GM18867 (cell line): Measurements from ENCODE around the gene FSD1.

Experiments used
- ATAC-seq: cut with Tn5 transposase; IDR thresholded peaks from one replicate; pipeline ENCODE4 v1.9.1; 2021; ENCODE audit warnings: mild to moderate bottlenecking, moderate library complexity; ENCODE audit not compliant: unreplicated experiment

Gene FSD1

DNA sequence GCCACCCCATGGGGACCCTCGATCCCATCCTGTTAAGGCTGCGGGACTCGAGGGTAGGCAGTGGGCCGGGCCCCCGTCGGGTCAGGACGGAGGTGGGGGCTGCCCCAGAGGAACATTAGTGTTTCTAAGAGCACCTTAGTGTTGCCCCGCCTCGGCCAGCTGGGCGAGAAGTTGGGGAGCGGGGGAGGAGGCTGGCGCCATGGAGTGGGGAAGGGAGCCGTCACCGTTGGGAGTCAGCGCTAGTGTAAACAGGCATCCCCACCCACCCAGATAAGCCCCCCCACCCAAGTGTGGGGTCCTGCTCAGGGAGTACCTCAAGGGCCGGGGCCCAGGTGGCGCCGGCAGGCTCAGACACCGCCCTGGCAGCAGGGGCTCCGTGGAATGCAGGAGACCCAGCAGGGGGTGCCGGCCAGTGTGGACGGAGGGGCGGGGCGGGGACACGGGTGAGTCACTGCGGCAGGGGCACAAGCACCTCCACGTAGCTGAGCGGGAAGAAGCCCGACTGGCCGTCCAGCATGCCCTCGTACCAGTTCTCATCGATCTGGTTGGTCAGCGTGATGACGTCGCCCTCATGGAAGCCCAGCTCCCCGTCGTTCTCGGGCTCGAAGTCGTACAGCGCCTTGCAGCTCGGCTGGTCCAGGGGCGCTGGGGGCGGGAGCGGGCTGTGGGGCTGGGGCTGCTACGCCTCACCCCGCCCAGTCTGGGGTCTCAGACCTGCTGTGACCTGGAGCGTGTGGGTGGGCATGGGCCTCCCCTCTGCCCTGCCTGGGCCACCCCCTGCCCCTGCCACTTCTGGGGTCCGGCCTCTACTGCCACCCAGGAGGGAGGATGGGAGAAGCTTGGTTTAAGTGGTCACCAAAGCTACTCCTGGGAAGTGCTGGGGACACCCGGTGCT lies 57.0 kb downstream of the FSD1 start:
- no peak for ATAC-seq

DNA sequence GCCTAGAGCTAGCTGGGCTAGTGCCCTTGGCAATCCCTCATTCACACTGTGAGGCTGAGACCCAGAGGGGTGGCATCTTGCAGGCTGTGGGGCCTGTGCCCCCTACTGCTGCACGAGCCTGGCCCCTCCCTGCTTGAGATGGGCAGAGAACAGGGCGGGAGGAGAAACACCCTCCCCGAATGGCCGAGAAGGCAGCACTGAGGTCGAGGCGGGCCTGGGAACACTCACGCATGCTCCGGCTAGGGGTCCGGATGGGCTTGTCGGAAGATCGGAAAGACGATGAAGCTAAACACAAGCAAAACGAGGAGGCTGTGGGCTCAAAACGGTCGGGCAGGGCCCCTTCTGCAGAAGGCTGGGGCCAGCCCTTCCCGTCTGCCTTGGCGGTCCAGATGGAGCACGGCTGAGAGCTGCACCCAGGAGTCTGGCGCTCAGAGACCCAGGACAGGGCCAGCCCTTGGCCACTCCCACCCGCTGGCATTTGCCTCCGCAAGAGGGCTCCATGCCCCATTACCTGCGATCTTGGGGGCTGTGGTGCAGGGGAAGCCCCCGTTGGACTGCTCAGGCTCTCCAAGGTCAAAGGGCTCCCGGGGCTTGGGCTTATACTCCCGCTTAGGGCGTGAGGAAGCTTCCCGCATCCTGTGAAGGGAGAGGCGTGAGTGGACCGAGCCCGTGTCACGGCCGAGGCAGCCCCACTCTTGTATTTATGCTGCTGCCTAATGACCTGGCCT lies 57.9 kb downstream of the FSD1 start:
- ATAC-seq: no peak

DNA sequence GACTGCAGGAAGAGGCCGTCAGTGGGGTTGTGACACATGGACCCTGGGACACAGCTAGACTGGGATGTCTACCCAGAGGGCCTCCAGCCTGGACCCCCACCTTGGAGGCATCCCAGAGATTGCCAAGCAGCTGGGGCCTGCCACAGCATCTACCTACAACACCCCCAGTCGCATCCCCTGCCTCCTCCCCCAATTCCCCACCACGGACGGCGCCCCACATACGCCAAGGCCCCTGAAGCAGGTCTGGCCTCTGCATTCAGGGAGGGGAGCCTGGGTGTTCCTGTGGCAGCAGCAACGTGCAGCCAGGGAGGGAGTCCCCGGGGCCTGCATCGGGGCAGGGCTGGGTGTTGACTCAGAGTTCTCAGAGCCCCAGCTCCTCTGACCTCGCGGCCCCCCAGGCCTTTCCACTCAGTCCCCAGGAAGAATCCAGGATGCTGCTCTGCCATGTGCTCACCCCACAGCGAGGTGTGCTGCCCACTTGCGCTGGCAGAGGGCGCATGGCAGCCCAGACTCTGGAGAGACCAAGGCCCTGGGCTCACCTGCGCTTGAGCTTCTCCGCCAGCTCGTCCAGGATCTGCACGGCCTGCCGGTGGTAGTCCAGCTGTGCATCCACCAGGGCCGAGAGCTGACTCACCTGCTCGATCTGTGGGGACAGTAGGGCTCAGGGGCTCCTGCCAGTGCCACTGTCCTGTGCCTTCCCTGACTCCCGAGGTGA lies 58.6 kb downstream of the FSD1 start:
- ATAC-seq: no peak

DNA sequence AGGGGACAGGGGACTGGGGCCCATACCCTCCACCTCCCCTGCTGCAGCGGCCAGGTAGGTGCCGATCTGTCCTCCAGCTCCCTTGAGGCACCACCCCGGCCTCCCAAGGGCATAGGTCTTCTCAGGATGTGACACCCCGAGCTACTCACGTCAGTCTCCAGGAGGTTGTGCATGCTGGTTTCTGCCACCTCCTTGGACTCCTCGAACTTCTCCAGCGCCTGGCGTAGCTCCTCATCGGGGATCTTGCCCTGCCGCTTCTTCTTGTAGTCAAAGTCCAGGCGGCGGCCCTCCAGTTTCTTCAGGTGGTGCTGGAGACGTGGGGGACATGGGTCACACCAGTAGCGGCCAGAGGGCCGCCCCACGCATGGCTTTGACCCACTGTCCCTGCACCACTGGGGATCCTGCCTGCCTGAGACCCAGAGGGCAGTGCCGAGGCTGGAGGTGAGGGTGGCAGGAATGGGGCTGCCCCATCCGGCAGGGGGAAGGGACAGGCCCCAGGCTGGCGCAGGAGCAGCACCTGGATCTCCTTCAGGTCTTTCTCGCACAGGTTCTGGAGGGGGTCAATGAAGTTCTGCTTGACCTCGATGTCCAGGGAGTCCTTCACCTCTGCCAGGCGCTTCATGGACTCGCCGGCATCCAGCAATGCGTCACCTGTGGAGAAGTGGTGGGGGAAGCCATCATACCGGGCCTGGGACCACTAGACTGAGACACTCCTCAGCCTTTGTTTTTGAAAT lies 59.3 kb downstream of the FSD1 start:
- ATAC-seq: no peak

DNA sequence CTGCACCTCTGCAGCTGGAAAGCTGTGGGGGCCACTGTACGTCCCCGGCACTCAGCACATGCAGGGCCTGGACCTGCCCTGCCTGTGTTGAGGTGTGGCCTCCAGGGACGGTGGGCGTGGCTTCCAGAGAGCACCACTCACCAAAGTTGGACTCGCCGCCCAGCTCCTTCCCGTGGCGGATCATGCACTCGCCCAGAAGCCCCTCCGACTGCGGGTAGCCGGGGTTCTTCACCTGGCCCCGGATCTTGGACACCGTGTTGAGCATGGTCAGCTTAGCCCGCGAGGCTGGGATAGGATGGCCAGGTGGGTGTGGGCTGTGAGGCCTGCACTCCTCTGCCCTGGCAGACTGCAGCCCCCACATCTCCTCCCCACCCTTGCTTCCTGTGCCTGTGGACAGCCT lies 60.9 kb downstream of the FSD1 start:
- no peak for ATAC-seq

DNA sequence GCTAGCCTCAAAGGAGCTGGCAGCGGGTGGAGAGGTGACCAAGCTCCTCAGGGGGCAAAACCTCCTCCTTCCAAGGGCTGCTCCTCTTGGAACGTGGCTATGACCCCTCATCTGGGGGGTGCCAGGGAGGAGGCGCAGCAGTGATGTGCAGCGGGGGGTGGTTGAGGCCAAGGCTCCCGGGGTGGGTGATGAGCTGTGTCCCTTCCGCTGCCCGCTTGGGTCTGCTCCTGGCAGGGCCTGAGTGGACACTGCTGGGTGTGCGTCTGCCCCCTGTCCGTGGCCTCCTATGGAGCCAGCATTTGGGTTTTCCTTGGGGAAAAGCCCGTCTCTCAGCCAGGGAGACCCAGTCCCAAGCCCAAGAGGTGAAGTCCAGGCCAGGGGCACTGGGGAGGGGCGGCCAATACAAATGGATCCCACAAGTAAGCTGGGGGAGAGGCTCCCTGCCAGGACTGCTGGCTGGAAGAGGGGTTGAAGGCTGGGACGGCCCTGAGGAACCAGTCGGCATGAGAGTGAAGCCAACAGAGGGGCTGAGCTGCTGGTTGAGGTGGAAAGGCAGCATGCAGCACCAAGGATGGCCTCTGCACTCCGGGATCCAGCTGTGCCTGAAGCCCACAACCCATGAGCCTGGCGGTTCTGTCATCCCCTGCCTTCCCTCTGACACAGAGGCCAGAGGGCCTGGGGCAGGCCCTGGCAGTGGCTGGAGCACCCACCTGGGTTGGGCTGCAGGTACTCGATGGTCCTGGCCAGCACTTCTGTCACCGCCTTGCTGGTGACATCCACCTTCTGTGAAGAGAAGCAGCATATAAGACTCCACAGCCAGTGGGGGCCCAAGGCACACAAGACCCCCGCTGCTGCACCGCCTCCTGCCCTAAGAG lies 61.6 kb downstream of the FSD1 start:
- ATAC-seq: no peak

DNA sequence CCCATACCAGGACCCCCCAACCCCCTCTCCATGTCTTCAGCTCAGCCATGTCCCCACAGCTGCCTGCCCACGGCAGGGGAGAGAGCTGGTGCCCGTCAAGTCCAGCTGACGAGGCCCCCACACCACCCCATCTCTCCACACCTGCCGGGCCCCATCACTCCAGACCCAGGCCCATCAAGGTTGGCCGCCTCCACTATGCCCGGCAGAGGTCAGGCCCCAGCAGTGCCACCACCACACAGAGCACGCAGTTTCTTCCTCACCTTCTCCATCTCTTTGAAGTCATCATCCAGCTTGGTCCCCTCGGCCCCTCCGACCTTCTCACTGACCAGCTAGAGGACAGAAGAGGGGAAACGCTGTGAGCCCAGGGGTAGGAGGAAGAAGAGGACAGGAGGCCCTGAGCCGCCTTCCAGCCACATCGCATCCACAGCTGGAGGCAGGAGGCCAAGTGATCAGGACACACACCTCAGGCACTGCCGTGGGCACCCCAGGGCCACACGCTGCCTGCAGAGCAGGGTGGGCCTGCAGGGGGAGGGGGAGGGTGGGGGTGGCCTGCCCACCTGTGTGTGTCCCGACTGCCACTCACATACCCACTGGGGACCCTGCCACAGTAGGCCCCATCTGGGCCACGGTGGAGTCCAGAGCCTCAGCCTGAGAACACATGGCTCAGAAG lies 62.4 kb downstream of the FSD1 start:
- no peak for ATAC-seq

DNA sequence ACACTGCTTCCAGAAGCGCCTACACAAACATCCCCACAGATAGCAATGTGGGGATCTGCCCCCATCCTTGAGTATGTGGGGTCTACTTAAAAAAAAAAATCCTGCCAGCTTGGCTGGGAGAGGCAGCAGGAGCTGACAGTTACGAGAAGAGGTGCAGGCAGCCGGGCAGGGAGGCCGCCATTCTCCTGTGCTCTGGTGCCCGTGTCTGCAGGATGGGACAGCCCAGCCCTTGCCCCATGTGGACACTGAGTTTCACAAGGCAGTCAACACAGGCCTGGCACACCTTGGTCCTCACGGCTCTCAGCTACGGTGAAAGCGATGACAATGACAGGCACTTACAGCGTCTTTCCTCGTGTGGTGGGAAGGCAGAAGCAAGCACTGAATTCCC lies 62.9 kb downstream of the FSD1 start:
- ATAC-seq: no peak

DNA sequence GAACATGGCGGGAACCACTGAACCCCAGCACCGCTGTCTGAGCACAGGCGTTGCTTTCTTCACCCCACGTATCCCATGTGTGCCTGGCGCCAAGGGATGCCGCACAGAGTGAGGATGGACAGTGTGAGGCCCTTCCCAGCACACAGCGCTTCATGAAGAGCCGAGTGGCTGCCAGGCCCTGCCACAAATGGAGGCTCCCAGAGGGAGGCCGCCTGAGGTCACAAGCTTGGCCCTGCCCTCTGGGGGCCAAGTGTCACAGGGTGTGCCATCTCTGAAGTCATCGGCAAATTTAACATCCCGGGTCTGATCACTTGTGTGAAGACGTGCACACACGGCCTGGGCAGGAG lies 63.4 kb downstream of the FSD1 start:
- ATAC-seq: no peak

DNA sequence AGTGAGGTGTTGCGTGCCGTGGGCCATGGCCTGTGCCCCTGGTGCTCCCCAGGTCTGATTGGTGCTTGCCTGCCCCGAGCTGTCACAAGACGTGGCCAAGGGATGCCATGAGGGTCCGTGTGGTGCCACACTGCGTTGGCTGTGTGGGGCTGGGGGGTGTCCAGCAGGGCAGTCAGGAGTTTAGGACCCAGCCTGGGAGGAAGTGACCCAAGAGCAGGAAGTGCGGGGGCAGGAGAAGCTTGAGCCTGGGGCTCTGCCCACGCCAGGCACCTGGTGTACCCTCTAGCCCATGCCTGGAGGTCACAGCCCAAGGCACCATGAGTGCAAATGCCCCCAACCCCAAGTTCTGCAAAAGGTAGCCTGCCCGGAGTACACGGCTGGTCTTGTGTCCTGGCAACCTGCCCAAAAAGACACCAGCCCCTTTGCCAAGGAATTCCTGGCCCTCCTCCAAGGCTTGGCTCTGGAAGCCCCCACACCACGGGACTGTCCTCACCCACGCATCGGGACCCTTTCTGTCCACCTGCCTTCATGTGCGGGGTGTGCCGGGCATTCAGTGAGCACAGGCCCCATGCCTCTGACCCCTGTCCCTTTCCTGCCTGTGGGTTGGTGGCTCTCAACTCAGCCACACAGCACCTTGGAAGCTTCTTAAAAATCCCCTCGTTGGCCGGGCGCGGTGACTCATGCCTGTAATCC lies 63.9 kb downstream of the FSD1 start:
- no peak for ATAC-seq

DNA sequence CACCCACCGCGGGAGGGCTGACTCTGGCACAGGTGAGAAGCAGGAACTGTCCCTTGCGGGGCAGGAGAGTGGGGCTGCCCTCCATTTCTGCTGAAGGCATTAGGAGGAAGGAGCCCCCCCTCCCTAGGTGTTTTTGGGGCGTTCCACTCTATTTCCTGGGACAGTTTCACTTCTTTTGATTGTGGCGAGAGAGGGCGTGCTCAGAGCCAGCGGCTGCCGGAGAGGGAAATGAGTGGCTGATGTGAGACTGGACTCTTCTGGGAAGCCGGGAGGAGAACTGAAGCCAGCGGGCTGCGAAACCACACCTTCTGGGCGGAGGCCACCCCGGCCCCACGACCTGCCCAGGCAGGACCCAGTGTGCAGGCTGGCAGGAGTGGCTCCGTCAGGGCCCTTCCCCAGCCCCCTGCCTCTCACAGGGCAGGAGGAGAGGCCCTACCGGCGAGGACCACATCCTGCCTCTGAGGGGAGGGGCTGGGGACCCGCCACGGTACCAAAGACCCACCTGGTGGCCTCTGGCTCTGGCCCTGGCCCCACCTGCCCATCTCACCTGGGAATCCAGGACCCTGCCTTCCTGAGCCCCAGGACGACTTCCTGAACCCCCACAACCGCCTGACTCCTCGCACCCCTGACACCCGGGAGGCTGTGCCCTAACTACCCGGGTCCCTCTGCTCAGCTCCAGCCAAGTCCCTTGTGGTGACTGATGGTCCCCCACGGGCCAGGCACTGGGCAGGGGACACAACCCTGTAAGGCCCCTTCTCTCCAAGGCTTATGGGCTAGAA lies 64.9 kb downstream of the FSD1 start:
- ATAC-seq: peak; percentile 41

DNA sequence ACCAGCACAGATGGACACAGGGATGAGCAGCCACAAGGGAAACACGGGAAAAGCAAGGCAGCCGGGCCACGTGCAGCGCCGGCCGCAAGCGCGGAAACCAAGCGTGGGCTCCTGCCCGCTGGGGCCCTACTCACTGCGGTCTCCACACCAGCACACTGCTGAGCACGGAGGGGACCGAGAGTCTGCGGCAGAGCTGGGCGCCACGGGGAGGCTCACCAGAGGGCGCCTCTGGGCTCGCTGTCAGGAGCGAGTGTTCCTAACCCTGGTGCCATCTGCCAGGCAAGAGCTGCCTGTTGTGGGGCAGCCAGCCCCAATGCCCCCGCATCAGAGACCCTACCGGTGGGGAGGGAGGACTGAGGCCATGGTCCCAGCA lies 65.5 kb downstream of the FSD1 start:
- ATAC-seq: peak; percentile 42

DNA sequence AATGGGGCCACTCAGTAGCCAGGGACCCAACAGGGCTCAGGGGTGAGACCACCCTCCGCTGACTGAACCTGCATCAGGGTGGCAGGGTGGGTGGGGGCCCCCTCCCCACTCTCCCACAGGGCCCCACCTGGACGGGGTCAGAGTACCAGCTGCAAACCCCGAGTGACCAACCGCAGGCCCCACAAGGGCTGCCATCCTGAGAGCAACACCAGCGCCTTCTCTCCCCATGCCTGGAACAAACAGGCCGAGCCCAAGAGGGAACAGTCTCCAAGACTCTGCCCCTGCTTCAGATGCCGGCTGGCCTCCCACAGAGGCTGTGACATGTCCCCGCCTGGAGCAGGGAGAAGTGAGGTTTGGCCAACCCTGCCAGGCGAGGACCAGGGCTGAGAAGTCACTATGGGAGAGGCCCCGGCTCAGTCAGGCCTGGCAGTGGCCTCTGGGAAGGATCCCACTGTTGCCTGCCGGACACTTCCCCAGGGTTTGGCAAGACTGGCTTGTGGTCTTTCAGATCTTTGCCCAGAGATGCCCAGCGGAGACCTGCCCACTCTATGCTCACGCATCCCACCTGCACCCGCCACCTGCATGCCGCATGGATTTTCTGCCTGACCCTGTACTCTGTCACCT lies 66.1 kb downstream of the FSD1 start:
- ATAC-seq: no peak

DNA sequence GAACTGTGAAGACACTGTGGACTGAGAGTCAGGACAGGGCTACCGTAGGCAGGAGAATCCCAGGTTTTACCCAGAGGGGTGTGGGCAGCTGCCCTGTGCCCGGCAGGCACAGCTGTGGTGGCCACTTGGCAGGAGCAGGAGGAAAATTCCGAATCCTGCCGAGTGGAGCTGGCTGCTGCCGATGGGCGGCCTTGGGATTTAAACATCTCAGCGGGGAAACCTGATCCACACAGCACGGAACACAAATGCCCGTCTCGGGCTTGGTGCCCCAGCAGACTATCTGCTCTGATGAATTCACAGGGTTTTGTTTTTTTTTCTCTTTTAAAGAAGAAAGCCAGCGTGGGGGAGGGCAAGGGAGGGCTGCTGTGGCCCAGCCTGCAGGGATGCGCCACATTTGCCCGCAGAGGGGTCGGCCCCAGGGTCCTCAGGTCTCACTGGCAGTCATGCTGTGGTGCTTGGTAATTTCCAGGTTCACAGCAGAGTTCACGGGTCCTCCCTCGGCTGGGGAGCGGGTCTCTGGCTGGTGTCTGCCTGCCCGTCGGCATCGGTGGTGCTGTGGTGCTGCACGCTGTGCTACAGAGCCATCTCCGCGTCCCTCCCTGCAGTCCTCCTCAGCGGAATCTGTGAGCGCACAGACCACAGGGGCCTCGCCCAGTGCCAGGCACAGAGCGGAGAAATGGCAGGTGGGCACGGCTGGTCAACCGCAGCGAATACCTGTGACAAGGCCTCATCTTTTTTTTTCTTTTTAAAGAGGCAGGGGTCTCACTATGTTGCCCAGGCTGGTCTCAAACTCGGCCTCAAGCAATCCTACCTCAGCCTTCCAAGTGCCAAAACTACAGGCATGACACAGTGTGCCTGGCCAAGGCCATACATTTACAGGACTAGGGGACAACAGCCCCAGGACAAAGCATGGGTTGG lies 67.1 kb downstream of the FSD1 start:
- no peak for ATAC-seq

DNA sequence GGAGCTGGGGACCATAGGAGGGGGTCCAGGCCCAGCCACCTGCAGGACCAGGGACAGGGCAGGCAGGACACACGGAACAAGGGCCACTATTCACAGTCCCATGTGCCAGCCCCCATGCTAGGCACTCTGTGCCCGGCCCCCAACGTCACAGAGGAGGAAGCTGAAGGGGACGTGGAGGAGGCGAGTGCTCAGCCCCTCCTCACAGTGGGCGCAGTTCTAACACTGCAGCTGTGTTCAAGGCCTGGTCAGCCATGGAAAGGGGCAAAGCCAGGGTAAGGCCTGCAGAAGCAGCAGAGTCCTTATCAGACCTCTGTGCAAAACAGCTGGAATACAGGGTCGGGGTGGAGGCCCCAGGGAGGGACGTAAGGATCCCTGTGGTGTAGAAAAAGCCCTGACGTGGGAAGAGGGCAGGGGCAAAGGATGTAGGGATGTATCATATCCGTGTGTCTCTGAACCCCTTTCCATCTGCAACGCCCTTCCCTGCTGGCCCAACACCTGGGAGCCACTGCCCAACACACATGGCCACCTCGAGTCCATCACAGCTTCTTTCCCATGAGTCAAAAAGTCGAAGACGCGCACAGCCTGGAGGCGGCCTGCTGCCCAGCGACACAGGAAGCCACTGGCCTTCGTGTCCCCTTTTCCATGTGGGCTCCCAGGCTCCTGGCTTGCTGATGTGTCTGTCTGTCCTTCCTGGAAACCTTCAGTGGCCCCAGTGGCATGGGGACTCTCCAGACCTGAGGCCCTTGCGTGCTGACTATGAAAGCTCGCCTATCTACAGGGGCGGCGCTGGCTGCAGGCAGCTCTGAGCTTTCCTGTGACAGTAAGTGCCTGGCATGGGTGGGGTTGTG lies 68.0 kb downstream of the FSD1 start:
- ATAC-seq: no peak

DNA sequence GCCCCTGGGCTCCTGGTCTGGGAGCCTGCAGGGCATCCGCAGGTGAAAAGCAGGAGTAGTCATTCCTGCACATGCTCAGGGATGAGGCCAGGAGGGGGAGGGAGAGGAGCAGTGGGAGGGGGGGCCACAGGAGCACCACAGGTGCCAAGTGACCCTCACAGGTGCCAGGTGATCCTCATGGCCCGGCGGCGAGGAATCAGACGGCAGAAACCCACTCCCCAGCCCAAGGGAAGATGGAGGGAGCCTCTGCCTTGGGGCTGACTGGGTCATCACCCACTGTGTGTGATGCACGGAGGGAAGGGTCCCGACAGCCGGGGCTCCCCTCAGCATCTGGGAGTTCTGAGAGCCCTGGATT lies 68.6 kb downstream of the FSD1 start:
- ATAC-seq: no peak
